HepG2 (cell line): ENCODE results near the gene TMEM167B. TPM values are rescaled to one million over a fixed set of nuclear protein-coding genes. Genes with fewer than 3 reads are reported as not detected.

Source experiments
- AKAP8 ChIP-seq: sonication (generic); formaldehyde crosslinking; IDR thresholded peaks from 2 replicates; pipeline ENCODE4 v1.5.1; 2020; ENCODE audit warnings: mild to moderate bottlenecking, missing genetic modification reagents
- ASH2L ChIP-seq: fragments of 300-600, 200-600 bp; sonication (generic); IDR thresholded peaks from 2 replicates; pipeline ENCODE4 v1.7.0; 2017; ENCODE audit warnings: low read depth, mild to moderate bottlenecking, moderate library complexity, mixed read lengths, low read length; ENCODE audit not compliant: insufficient read length
- CHCHD3 ChIP-seq: sonication (generic); formaldehyde crosslinking; IDR thresholded peaks from 2 replicates; pipeline ENCODE4 v1.8.0; 2022; ENCODE audit warnings: mild to moderate bottlenecking, missing genetic modification reagents, moderate library complexity
- KDM5A ChIP-seq: fragments of 200-600 bp; sonication (generic); IDR thresholded peaks from 2 replicates; pipeline ENCODE4 v1.7.0; 2018; ENCODE audit warnings: antibody characterized with exemption, mild to moderate bottlenecking, low read length, borderline replicate concordance
- MTA3 ChIP-seq: sonication (generic); formaldehyde crosslinking; IDR thresholded peaks from 2 replicates; pipeline ENCODE4 v1.4.0; 2020; ENCODE audit warnings: missing genetic modification reagents
- NCOR1 ChIP-seq: fragments of 200-600 bp; sonication (generic); IDR thresholded peaks from 2 replicates; pipeline ENCODE4 v1.7.0; 2017; ENCODE audit warnings: antibody characterized with exemption, low read length, borderline replicate concordance
- PRPF4 ChIP-seq: fragments of 200-400 bp; formaldehyde crosslinking; IDR thresholded peaks from 2 replicates; pipeline ENCODE4 v1.6.1; 2016; ENCODE audit warnings: low read length, low read depth; ENCODE audit not compliant: poor library complexity, severe bottlenecking
- SALL2 ChIP-seq: sonication (generic); formaldehyde crosslinking; IDR thresholded peaks from 2 replicates; pipeline ENCODE4 v1.8.1; 2023; ENCODE audit warnings: mild to moderate bottlenecking, missing genetic modification reagents, inconsistent platforms
- SOX13 ChIP-seq, 3 experiments: fragments of 450-650 bp in 1 of 3; sonication (generic) in 1 of 3; formaldehyde crosslinking in 1 of 3; IDR thresholded peaks in 2 of 3; conservative IDR thresholded peaks in 1 of 3; 2 replicates each; pipeline versions ENCODE4 v1.5.0 to v1.6.1; 2016 to 2020; ENCODE audit warnings: antibody characterized with exemption in 1 of 3, mild to moderate bottlenecking in 1 of 3, missing compliant biosample characterization in 1 of 3, missing genetic modification reagents in 1 of 3, moderate library complexity in 1 of 3
- SP1 ChIP-seq, 2 experiments: fragments of 450-650 bp in 1 of 2; sonication (generic) in 1 of 2; formaldehyde crosslinking in 1 of 2; IDR thresholded peaks; 2 replicates each; pipeline versions ENCODE4 v1.4.0 to v1.6.1; 2016 to 2020; ENCODE audit warnings: missing genetic modification reagents in 1 of 2
- ZBTB38 ChIP-seq: sonication (generic); formaldehyde crosslinking; IDR thresholded peaks from 2 replicates; pipeline ENCODE4 v1.5.1; 2020; ENCODE audit warnings: mild to moderate bottlenecking, missing genetic modification reagents
- ZIK1 ChIP-seq: sonication (generic); formaldehyde crosslinking; IDR thresholded peaks from 2 replicates; pipeline ENCODE4 v1.5.0; 2020; ENCODE audit warnings: mild to moderate bottlenecking, low read depth, missing genetic modification reagents, borderline replicate concordance
- ZNF205 ChIP-seq: IDR thresholded peaks from 2 replicates; pipeline ENCODE4 v1.6.1; 2018; ENCODE audit warnings: missing biosample characterization, missing genetic modification reagents
- ZNF230 ChIP-seq: sonication (generic); formaldehyde crosslinking; IDR thresholded peaks from 2 replicates; pipeline ENCODE4 v1.4.0; 2020; ENCODE audit warnings: mild to moderate bottlenecking, missing genetic modification reagents
- ZNF354B ChIP-seq: sonication (generic); formaldehyde crosslinking; IDR thresholded peaks from 2 replicates; pipeline ENCODE4 v1.8.0; 2022; ENCODE audit warnings: mild to moderate bottlenecking, missing genetic modification reagents
- ZNF441 ChIP-seq: sonication (generic); formaldehyde crosslinking; IDR thresholded peaks from 2 replicates; pipeline ENCODE4 v1.7.0; 2021; ENCODE audit warnings: missing genetic modification reagents, borderline replicate concordance
- ZNF761 ChIP-seq: sonication (generic); formaldehyde crosslinking; conservative IDR thresholded peaks from 2 replicates; pipeline ENCODE4 v1.4.0; 2020; ENCODE audit warnings: mild to moderate bottlenecking, missing genetic modification reagents
- polyA plus RNA-seq, 8 experiments: library from polyadenylated mRNA; depleted of rRNA in 3 of 8; stranded (reverse) in 7 of 8; unstranded in 1 of 8; fragments of >200 nt; fragmentation: Illumina TruSeq in 4 of 8; extraction: Trizol in 4 of 8; gene quantifications; 2 replicates each; pipeline versions ENCODE4 v1.2.1 to v1.2.3, GENCODE V29; 2011 to 2016; ENCODE audit warnings: low read depth in 4 of 8, missing spikeins in 1 of 8, mixed read lengths in 1 of 8; ENCODE audit not compliant: insufficient read depth in 1 of 8
- total RNA-seq, 5 experiments: library from RNA; depleted of rRNA; stranded (reverse); fragments of >200 nt; fragmentation: Illumina TruSeq; extraction: Trizol; gene quantifications; 2 replicates each; pipeline ENCODE4 v1.2.3, GENCODE V29; 2016; ENCODE audit warnings: low read depth in 1 of 5
- TF ChIP-seq, protein P1 (sequence below): IDR thresholded peaks from 2 replicates; pipeline ENCODE4 v1.6.1; 2016; ENCODE audit warnings: mild to moderate bottlenecking
- TF ChIP-seq, protein P2 (sequence below): sonication (generic); formaldehyde crosslinking; IDR thresholded peaks from 2 replicates; pipeline ENCODE4 v1.5.0; 2020; ENCODE audit warnings: missing genetic modification reagents
- TF ChIP-seq, protein P3 (sequence below): sonication (generic); formaldehyde crosslinking; IDR thresholded peaks from 2 replicates; pipeline ENCODE4 v1.9.0; 2022; ENCODE audit warnings: low read depth, missing genetic modification reagents

The TMEM167B gene
- total and polyA plus RNA-seq, 2 of the 13 experiments (the other 11 are each of a cell fraction or from before 2014, with no cell fraction given), result 9.5 to 22.4 TPM

DNA sequence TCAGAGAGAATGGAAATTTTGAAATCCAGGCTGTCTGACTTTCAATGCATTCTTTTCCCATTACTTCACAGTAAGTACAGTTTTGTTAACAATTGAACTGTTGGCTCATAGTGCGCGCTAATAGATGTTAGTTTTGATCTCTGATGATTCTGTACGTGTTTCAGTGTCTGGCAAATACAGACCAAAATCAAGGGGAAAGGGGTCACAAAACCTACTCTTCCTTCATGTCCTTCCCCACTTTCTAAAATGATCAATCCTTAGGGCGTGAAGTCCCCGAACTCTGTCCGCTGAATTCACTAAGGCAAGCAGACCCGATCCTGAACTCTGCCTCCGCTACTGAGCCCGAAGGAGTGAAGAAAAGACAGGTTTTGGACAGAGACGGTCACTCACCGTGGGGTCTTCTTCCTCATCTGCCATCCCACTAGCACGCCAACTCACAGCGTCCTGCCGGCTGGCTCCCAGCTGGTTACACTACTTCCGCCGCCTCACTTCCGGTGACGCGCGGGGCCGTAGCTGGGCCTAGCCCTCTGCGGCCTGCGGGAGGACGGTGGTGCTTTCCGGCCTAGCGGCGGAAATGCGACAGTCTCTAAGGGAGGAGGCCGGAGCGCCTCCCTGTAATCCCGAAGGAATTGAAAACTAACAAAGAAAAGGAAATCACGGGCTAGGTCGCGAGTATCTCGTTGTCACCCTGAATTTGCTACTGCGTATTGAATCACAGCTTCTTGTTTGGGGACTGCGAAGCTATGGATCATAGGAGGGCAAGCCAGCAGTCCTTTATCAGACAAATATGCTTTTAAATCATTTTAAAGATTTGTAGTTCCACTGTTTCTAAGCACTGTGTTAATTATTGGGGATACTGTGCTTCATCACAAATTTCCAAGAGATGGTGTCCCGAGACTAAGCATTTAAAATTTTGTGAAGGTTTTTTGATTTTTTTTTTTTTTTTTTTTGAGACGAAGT is 14.8 kb upstream of the TMEM167B start, which contains the start of gene TAF13 (continued):
- TF ChIP-seq KDM5A, result peak; percentile 80
- TF ChIP-seq PRPF4, result no peak
- TF ChIP-seq SOX13 (IDR thresholded peaks at IDR 0.05), result no peak
- TF ChIP-seq SOX13 (CRISPR knock-in tag; conservative IDR thresholded peaks at IDR 0.05 in 1 of 2, IDR thresholded peaks at IDR 0.05 in 1 of 2), result peak in 1 of 2 experiments; percentile 42; a peak in 2 of 4 replicates
- TF ChIP-seq ZBTB38 (CRISPR knock-in tag), result peak; percentile 83; the same call in 1 of the 2 replicates
- no peak for TF ChIP-seq ZNF354B (CRISPR knock-in tag)
- peak; percentile 32; the same call in 1 of the 2 replicates for TF ChIP-seq NCOR1
- TF ChIP-seq, protein P1, sequence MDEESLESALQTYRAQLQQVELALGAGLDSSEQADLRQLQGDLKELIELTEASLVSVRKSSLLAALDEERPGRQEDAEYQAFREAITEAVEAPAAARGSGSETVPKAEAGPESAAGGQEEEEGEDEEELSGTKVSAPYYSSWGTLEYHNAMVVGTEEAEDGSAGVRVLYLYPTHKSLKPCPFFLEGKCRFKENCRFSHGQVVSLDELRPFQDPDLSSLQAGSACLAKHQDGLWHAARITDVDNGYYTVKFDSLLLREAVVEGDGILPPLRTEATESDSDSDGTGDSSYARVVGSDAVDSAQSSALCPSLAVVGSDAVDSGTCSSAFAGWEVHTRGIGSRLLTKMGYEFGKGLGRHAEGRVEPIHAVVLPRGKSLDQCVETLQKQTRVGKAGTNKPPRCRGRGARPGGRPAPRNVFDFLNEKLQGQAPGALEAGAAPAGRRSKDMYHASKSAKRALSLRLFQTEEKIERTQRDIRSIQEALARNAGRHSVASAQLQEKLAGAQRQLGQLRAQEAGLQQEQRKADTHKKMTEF (CRISPR knock-in tag), result peak; percentile 90
- no peak for TF ChIP-seq MTA3 (CRISPR knock-in tag)
- TF ChIP-seq CHCHD3 (CRISPR knock-in tag), result no peak
- no peak for TF ChIP-seq ZNF205 (CRISPR knock-in tag)
- TF ChIP-seq ASH2L, result peak; percentile 87
- TF ChIP-seq ZIK1 (CRISPR knock-in tag), result no peak
- TF ChIP-seq SALL2 (CRISPR knock-in tag), result 0 out of 2 replicates have a peak, but pooled peaks have one; percentile 13
- 0 out of 2 replicates have a peak, but pooled peaks have one; percentile 36 for TF ChIP-seq ZNF230 (CRISPR knock-in tag)
- no peak for TF ChIP-seq SP1 (IDR thresholded peaks at IDR 0.05)
- 0 out of 2 replicates have a peak, but pooled peaks have one; percentile 45 for TF ChIP-seq SP1 (CRISPR knock-in tag; IDR thresholded peaks at IDR 0.05)
- TF ChIP-seq ZNF761 (CRISPR knock-in tag), result no peak
- TF ChIP-seq, protein P2, sequence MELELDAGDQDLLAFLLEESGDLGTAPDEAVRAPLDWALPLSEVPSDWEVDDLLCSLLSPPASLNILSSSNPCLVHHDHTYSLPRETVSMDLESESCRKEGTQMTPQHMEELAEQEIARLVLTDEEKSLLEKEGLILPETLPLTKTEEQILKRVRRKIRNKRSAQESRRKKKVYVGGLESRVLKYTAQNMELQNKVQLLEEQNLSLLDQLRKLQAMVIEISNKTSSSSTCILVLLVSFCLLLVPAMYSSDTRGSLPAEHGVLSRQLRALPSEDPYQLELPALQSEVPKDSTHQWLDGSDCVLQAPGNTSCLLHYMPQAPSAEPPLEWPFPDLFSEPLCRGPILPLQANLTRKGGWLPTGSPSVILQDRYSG (CRISPR knock-in tag), result no peak
- TF ChIP-seq, protein P3, sequence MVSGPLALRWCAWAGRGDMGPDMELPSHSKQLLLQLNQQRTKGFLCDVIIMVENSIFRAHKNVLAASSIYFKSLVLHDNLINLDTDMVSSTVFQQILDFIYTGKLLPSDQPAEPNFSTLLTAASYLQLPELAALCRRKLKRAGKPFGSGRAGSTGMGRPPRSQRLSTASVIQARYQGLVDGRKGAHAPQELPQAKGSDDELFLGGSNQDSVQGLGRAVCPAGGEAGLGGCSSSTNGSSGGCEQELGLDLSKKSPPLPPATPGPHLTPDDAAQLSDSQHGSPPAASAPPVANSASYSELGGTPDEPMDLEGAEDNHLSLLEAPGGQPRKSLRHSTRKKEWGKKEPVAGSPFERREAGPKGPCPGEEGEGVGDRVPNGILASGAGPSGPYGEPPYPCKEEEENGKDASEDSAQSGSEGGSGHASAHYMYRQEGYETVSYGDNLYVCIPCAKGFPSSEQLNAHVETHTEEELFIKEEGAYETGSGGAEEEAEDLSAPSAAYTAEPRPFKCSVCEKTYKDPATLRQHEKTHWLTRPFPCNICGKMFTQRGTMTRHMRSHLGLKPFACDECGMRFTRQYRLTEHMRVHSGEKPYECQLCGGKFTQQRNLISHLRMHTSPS, result no peak
- peak; percentile 78; the same call in 1 of the 2 replicates for TF ChIP-seq ZNF441 (CRISPR knock-in tag)
- TF ChIP-seq AKAP8, result no peak
